Ovary (tissue), 3 donors: ENCODE results near the gene P2RY14.

ENCODE experiments used
- EP300 ChIP-seq: sonication (generic); formaldehyde crosslinking; IDR thresholded peaks from one replicate; pipeline ENCODE4 v1.6.1; 2017; ENCODE audit warnings: antibody characterized with exemption
- POLR2A ChIP-seq: fragments of 450-650 bp; IDR thresholded peaks from one replicate; pipeline ENCODE4 v1.6.1; 2017; ENCODE audit warnings: antibody characterized with exemption, mild to moderate bottlenecking, moderate library complexity
- TF ChIP-seq, protein P1 (sequence below), 3 donors: fragments of 450-650 bp in 2 of 3; fragments of 200-600 bp in 1 of 3; IDR thresholded peaks; one replicate each; pipeline versions ENCODE4 v1.5.1 to v1.8.0; 2016 to 2022; ENCODE audit warnings: antibody characterized with exemption in 3 of 3, mild to moderate bottlenecking in 1 of 3
- donor health status: DM: no; HTN: no; CAD: no.

DNA sequence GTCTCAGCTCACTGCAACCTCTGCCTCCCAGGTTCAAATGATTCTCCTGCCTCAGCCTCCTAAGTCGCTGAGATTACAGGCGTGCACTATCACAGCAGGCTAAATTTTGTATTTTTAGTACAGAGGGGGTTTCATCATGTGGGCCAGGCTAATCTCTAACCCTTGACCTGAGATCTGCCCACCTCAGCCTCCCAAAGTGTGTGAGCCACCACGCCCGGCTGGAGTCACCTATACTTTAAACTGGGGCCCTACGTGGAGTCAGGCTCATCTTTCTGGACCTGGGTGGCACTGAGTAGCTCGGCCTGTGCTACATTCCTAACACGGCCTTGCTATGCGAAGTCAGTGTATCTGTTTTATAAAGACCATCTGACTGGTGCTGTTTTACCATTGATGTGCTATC, 81.1 kb downstream of the P2RY14 start:
- TF ChIP-seq, protein P1, sequence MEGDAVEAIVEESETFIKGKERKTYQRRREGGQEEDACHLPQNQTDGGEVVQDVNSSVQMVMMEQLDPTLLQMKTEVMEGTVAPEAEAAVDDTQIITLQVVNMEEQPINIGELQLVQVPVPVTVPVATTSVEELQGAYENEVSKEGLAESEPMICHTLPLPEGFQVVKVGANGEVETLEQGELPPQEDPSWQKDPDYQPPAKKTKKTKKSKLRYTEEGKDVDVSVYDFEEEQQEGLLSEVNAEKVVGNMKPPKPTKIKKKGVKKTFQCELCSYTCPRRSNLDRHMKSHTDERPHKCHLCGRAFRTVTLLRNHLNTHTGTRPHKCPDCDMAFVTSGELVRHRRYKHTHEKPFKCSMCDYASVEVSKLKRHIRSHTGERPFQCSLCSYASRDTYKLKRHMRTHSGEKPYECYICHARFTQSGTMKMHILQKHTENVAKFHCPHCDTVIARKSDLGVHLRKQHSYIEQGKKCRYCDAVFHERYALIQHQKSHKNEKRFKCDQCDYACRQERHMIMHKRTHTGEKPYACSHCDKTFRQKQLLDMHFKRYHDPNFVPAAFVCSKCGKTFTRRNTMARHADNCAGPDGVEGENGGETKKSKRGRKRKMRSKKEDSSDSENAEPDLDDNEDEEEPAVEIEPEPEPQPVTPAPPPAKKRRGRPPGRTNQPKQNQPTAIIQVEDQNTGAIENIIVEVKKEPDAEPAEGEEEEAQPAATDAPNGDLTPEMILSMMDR (IDR thresholded peaks at IDR 0.05), result no peak
- TF ChIP-seq POLR2A, result no peak
- TF ChIP-seq EP300, result no peak
